ENCODE data around the gene MMAB.

The MMAB gene

GRCh38 chr12:109612975-109613502, 39.7 kb upstream of the MMAB start:
- no peak for DNase-seq (ENCODE audit: insufficient read length, low spot score)
- TF ChIP-seq PAX5 (IDR thresholded peaks at IDR 0.05; ENCODE audit: insufficient read depth, low read length, severe bottlenecking) (no peak), SPI1 (IDR thresholded peaks at IDR 0.05; ENCODE audit: low read depth, low read length) (no peak), POLR2AphosphoS5 (IDR thresholded peaks at IDR 0.05; ENCODE audit: low read depth, low read length) (no peak), POU2F2 (IDR thresholded peaks at IDR 0.05; ENCODE audit: low read depth, low read length) (no peak)
- FAIRE-seq: no peak

GRCh38 chr12:109612003-109612402, 38.7 kb upstream of the MMAB start:
- DNase-seq (ENCODE audit: insufficient read length, low spot score): no peak
- FAIRE-seq: no peak

GRCh38 chr12:109611223-109611622, 37.9 kb upstream of the MMAB start:
- no peak for TF ChIP-seq POLR2AphosphoS5 (IDR thresholded peaks at IDR 0.05; ENCODE audit: low read depth, low read length)
- no peak for TF ChIP-seq POLR2A (IDR thresholded peaks at IDR 0.05; ENCODE audit: low read depth, low read length)
- TF ChIP-seq POU2F2 (IDR thresholded peaks at IDR 0.05; ENCODE audit: low read depth, low read length): no peak
- TF ChIP-seq SPI1 (IDR thresholded peaks at IDR 0.05; ENCODE audit: low read depth, low read length): no peak
- TF ChIP-seq PAX5 (IDR thresholded peaks at IDR 0.05; ENCODE audit: insufficient read depth, low read length, severe bottlenecking): no peak
- DNase-seq (ENCODE audit: insufficient read length, low spot score) (no peak), FAIRE-seq (no peak)

More at GRCh38 chr12:109612003-109612402, 38.7 kb upstream of the MMAB start:
- TF ChIP-seq POU2F2 (IDR thresholded peaks at IDR 0.05; ENCODE audit: low read depth, low read length): no peak
- TF ChIP-seq POLR2A (IDR thresholded peaks at IDR 0.05; ENCODE audit: low read depth, low read length): no peak
- TF ChIP-seq TAF1 (IDR thresholded peaks at IDR 0.05; ENCODE audit: low read depth, low read length): no peak
- no peak for TF ChIP-seq SPI1 (IDR thresholded peaks at IDR 0.05; ENCODE audit: low read depth, low read length)
- TF ChIP-seq POLR2AphosphoS5 (IDR thresholded peaks at IDR 0.05; ENCODE audit: low read depth, low read length): no peak
- no peak for TF ChIP-seq PAX5 (IDR thresholded peaks at IDR 0.05; ENCODE audit: insufficient read depth, low read length, severe bottlenecking)

- no peak for FAIRE-seq
- TF ChIP-seq POLR2A (IDR thresholded peaks at IDR 0.05; ENCODE audit: low read depth, low read length) (no peak), TAF1 (IDR thresholded peaks at IDR 0.05; ENCODE audit: low read depth, low read length) (no peak), POU2F2 (IDR thresholded peaks at IDR 0.05; ENCODE audit: low read depth, low read length) (no peak), PAX5 (IDR thresholded peaks at IDR 0.05; ENCODE audit: insufficient read depth, low read length, severe bottlenecking) (no peak), POLR2AphosphoS5 (IDR thresholded peaks at IDR 0.05; ENCODE audit: low read depth, low read length) (no peak), SPI1 (IDR thresholded peaks at IDR 0.05; ENCODE audit: low read depth, low read length) (no peak)
- DNase-seq (ENCODE audit: insufficient read length, low spot score): no peak
These were observed 37.2 kb upstream of the MMAB start for GRCh38 chr12:109610523-109610922.

- FAIRE-seq (no peak), DNase-seq (ENCODE audit: insufficient read length, low spot score) (no peak)
- no peak for TF ChIP-seq POU2F2 (IDR thresholded peaks at IDR 0.05; ENCODE audit: low read depth, low read length)
- TF ChIP-seq TAF1 (IDR thresholded peaks at IDR 0.05; ENCODE audit: low read depth, low read length): no peak
- no peak for TF ChIP-seq PAX5 (IDR thresholded peaks at IDR 0.05; ENCODE audit: insufficient read depth, low read length, severe bottlenecking)
- no peak for TF ChIP-seq POLR2A (IDR thresholded peaks at IDR 0.05; ENCODE audit: low read depth, low read length)
- no peak for TF ChIP-seq POLR2AphosphoS5 (IDR thresholded peaks at IDR 0.05; ENCODE audit: low read depth, low read length)
- TF ChIP-seq SPI1 (IDR thresholded peaks at IDR 0.05; ENCODE audit: low read depth, low read length): no peak
These were observed 36.0 kb upstream of the MMAB start for GRCh38 chr12:109609342-109609741.

GRCh38 chr12:109608793-109609192, 35.5 kb upstream of the MMAB start:
- FAIRE-seq (no peak), DNase-seq (ENCODE audit: insufficient read length, low spot score) (no peak)
- TF ChIP-seq POLR2AphosphoS5 (IDR thresholded peaks at IDR 0.05; ENCODE audit: low read depth, low read length): no peak
- TF ChIP-seq TAF1 (IDR thresholded peaks at IDR 0.05; ENCODE audit: low read depth, low read length): no peak
- TF ChIP-seq PAX5 (IDR thresholded peaks at IDR 0.05; ENCODE audit: insufficient read depth, low read length, severe bottlenecking): no peak
- TF ChIP-seq SPI1 (IDR thresholded peaks at IDR 0.05; ENCODE audit: low read depth, low read length): no peak

GRCh38 chr12:109608270-109608669, 35.0 kb upstream of the MMAB start:
- DNase-seq (ENCODE audit: insufficient read length, low spot score): no peak
- FAIRE-seq: no peak
- no peak for TF ChIP-seq POLR2A (IDR thresholded peaks at IDR 0.05; ENCODE audit: low read depth, low read length)
- TF ChIP-seq SPI1 (IDR thresholded peaks at IDR 0.05; ENCODE audit: low read depth, low read length): no peak
- TF ChIP-seq TAF1 (IDR thresholded peaks at IDR 0.05; ENCODE audit: low read depth, low read length): no peak
- no peak for TF ChIP-seq PAX5 (IDR thresholded peaks at IDR 0.05; ENCODE audit: insufficient read depth, low read length, severe bottlenecking)
- TF ChIP-seq POLR2AphosphoS5 (IDR thresholded peaks at IDR 0.05; ENCODE audit: low read depth, low read length): no peak

- DNase-seq (ENCODE audit: insufficient read length, low spot score) (no peak), FAIRE-seq (no peak)
- TF ChIP-seq POU2F2 (IDR thresholded peaks at IDR 0.05; ENCODE audit: low read depth, low read length): no peak
- no peak for TF ChIP-seq TAF1 (IDR thresholded peaks at IDR 0.05; ENCODE audit: low read depth, low read length)
- no peak for TF ChIP-seq SPI1 (IDR thresholded peaks at IDR 0.05; ENCODE audit: low read depth, low read length)
- no peak for TF ChIP-seq PAX5 (IDR thresholded peaks at IDR 0.05; ENCODE audit: insufficient read depth, low read length, severe bottlenecking)
- no peak for TF ChIP-seq POLR2AphosphoS5 (IDR thresholded peaks at IDR 0.05; ENCODE audit: low read depth, low read length)
- TF ChIP-seq POLR2A (IDR thresholded peaks at IDR 0.05; ENCODE audit: low read depth, low read length): no peak
These were observed 34.3 kb upstream of the MMAB start for GRCh38 chr12:109607618-109608017.

- DNase-seq (ENCODE audit: insufficient read length, low spot score): no peak
- TF ChIP-seq POLR2AphosphoS5 (IDR thresholded peaks at IDR 0.05; ENCODE audit: low read depth, low read length): no peak
- no peak for FAIRE-seq
These were observed 33.2 kb upstream of the MMAB start for GRCh38 chr12:109606320-109607028.

GRCh38 chr12:109605599-109606228, 32.4 kb upstream of the MMAB start:
- FAIRE-seq (no peak), DNase-seq (ENCODE audit: insufficient read length, low spot score) (no peak)
- TF ChIP-seq POU2F2 (IDR thresholded peaks at IDR 0.05; ENCODE audit: low read depth, low read length) (no peak), PAX5 (IDR thresholded peaks at IDR 0.05; ENCODE audit: insufficient read depth, low read length, severe bottlenecking) (no peak), POLR2A (IDR thresholded peaks at IDR 0.05; ENCODE audit: low read depth, low read length) (no peak), POLR2AphosphoS5 (IDR thresholded peaks at IDR 0.05; ENCODE audit: low read depth, low read length) (no peak), SPI1 (IDR thresholded peaks at IDR 0.05; ENCODE audit: low read depth, low read length) (no peak), TAF1 (IDR thresholded peaks at IDR 0.05; ENCODE audit: low read depth, low read length) (no peak)

Measured in GM12891 (cell line).